Measurements from ENCODE around the gene ARHGAP42.

The ARHGAP42 gene

DNA sequence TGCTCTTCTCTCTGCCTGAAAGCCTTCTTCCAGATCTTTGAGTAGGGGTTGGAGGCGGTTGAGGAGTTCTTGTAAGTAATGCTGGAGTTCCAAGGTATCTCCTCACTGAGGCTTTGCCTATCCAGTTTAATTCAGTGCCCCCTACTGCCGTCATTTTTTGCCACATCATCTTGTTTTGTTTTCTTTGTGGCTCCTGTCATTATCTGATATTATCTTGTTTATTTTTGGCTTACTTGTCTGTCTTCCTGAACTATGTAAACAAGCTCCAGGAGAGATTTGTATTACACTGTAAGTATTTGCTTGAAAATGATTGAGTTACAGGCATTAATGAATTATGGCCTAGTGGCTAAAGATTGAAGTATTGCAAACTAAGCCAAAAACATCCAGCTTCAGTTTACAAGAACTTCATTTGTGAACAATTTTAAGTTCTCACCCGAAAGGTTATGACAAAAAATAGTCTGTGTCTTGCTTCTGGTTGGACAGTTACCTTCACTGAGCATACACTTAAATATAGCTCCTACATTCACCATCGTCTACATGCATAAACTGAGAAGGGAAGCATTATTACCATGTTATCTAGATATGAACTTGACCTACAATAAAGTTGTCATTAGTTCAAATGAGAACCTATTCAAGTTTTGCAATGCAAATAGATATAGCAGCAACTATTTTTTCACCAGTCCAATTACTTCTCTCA, 154.8 kb downstream of the ARHGAP42 start:
- no peak for DNase-seq

DNA sequence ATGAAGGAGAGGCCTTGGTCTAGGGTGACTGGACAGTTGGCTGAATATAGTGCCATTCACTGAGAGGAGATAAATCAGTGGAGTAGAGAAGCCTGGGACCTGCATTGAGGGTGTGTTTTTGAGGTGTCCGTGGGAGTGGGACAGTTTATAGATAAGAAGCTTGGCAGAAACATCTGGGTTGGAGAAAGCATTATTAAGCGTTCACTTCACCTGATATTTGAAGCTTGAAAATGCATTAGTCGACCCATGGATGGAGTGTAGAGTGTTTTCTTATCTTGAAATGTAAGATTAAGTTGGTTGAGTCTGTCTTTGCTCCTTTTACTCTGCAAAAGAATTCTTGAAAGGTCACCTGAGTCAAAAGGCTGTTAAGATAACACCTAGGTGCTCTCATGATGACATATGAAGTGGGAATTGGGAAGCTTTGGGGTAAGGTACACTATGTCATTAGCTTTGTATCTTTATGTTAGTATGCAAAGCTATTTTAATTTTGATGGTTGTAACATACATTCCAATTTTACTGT, 160.7 kb downstream of the ARHGAP42 start:
- no peak for DNase-seq

- no peak for DNase-seq
Measured at GRCh38 chr11:100849009-100849900, 162.2 kb downstream of the ARHGAP42 start.

- no peak for DNase-seq
Measured at GRCh38 chr11:100849901-100850235, 162.8 kb downstream of the ARHGAP42 start.

DNA sequence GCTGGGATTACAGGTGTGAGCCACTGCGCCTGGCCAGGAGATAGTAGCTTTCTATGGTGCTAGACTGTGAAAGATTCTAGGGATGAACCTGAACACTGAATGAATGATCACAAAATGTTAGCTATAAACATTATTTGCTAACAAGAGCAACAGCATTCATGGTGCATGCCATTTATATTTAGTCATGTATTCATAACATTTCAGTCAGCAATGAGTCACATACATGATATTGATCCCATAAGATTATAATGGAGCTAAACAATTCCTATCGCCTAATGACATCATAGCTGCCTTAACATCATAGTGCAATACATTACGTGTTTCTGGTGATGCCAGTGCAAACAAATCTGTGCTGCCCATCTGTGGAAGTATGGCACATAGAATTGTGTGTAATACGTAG, 164.1 kb downstream of the ARHGAP42 start:
- no peak for DNase-seq

GRCh38 chr11:100851584-100852152, 164.6 kb downstream of the ARHGAP42 start:
- DNase-seq: no peak

DNA sequence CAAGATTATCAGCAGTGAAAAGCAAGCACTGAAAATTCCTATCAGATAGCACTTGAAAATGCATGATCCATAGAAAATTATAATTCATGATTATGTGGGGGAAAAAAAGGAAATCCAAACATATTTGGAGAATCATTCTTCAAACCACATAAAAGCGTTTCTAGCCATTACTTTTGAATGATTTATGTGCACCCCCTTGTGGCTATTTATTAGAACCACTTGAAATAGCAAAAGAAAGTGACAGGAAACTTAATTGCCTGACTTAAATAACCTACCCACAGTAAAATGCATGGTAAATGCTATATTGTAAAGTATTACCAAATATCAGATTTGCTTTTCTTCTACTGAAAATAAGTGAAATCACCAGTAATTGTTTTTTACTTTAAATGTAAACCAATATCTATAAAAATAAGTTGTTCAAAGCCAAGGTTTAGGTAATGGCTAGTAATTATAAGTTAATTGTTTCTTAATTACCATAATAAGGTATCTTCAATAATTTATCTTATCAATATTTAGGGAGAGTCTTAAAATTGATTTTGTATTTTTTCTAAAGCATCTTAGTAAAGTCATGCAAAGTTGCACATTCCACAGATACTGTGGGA, 168.5 kb downstream of the ARHGAP42 start:
- DNase-seq: no peak

- DNase-seq: no peak
Measured at GRCh38 chr11:100857236-100858005, 170.3 kb downstream of the ARHGAP42 start.

- no peak for DNase-seq
Measured at GRCh38 chr11:100860318-100861155, 173.4 kb downstream of the ARHGAP42 start.

- no peak for DNase-seq
Measured at GRCh38 chr11:100861212-100861611, 174.1 kb downstream of the ARHGAP42 start.

DNA sequence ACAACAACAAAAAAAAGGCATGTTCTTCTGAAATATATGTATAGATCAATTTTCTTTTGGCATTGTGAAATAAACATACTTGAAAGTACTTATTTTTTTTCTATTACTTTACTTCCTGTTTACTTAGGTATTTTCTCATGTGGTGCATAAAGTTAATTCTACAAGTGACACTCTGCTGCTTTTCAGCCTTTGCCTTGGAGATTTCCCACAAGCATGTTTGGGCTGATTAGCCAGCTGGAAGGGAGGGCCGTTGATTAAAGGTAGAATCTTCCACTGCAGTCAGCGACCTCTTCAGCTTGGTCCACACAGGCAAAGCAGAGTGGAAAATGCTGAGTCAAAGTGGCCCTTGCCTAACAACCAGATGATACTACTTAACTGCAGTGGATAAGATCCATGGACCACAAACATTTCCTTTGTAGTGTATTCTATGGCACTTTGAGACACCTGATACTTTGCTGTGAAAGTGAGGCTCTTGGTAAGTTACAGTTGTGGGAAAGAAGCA, 176.0 kb downstream of the ARHGAP42 start:
- peak; percentile 28 for DNase-seq

- DNase-seq: no peak
Measured at GRCh38 chr11:100865443-100866065, 178.5 kb downstream of the ARHGAP42 start.

GRCh38 chr11:100866453-100866852, 179.4 kb downstream of the ARHGAP42 start:
- DNase-seq: no peak

GRCh38 chr11:100867606-100868005, 180.5 kb downstream of the ARHGAP42 start:
- no peak for DNase-seq

DNA sequence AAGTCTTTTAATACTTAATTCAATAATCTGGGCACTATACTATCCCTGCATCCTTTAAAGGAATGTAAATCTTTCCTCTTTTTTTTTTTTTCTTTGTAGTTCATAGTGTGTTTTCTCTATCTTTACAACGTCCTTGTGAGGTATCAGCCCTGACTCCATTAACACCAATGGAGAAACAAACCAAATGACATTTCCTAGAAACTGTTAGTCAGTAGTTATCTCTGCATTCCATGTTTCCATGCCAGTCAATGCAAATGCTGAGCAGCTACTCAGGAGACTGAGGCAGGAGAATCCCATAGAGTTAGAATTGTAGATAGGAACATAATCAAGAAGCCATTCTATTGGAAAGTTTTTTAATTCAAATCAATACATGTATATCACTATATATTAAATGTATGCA, 182.2 kb downstream of the ARHGAP42 start:
- DNase-seq: no peak

DNA sequence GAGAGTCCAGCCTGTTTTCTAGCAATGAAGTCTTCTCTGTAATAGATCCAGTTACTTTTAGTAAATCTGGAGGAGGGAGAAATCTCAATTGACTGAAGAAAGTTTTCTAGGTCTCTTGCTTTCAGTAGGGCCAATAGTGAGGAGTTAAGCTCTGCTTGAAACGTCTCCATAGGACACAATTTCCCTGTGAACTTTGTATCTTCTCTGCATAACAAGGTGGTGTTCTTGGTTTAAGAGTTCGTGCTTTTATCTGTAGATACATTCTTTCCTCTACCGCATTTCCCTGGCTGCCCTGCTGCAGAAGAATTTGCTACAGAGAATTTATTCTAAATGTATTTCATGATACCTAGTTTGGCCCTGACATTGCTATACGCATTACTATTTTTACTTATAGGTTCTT, 183.1 kb downstream of the ARHGAP42 start:
- DNase-seq: no peak

DNA sequence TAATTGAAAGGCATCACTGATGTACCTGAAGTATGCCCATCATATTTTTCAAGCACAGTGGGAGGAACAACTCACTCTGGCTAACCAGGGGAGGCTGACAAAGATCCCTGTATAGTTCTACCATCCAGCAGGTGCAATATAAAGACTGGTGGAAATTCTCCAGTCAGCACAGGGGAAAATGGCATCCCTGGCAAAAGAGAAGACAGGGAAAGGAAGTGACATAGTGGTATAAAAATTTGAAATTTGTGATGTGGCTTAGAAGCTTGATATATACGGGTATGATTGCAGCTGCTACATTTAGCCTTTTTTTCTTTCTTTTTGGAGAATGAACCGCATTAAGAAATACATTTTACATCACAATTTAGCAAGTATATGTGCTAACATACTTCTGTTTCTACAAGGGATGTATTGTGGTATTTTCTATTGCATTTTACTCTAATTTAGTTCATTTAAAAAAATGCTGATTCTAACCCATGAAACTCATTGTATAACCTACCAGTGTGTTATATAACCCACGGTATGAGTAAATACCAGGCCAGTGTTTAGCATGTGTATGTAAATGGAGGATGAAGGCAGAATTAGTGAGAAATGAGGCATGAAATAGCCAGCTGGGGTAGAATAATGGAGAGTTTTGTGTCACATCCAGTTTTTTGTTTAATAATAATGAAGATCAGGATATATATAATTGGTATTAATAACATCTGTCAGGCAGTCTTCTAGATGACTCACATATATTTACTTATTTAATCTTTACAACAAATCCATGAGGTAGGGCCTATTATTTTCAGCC, 186.1 kb downstream of the ARHGAP42 start:
- DNase-seq: no peak

- no peak for DNase-seq
Measured at GRCh38 chr11:100874203-100874602, 187.1 kb downstream of the ARHGAP42 start.

DNA sequence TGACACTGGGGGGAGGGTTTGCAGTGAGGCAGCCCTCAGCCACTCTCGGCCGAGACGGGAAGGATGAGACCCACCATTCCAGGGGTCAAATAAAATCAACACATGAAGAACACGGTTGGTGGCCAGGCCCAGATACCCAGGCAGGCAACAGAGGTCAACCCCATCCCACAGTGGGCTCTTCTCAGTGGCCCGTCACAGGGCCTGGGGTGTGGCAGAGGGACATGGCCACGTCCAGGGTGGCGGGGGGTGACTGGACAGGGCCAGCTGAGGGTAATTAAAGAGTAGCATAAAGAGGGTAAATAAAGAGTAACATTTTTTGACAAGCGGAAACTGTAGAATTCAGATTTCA, 188.4 kb downstream of the ARHGAP42 start:
- no peak for DNase-seq
